Uterus (tissue), 2 donors: Measurements from ENCODE around the gene HNRNPU.

Experiments used
- POLR2A ChIP-seq, 2 donors: fragments of 450-650 bp; IDR thresholded peaks; one replicate each; pipeline ENCODE4 v1.6.1; 2016; ENCODE audit warnings: antibody characterized with exemption in 2 of 2, mild to moderate bottlenecking in 1 of 2, moderate library complexity in 1 of 2
- TF ChIP-seq, protein P1 (sequence below), 4 experiments: fragments of 200-600 bp in 2 of 4; fragments of 450-650 bp in 2 of 4; sonication (generic) in 2 of 4; IDR thresholded peaks; one replicate each; pipeline ENCODE4 v1.5.1; 2016 to 2019; ENCODE audit warnings: antibody characterized with exemption in 4 of 4, mild to moderate bottlenecking in 2 of 4, moderate library complexity in 1 of 4

DNA sequence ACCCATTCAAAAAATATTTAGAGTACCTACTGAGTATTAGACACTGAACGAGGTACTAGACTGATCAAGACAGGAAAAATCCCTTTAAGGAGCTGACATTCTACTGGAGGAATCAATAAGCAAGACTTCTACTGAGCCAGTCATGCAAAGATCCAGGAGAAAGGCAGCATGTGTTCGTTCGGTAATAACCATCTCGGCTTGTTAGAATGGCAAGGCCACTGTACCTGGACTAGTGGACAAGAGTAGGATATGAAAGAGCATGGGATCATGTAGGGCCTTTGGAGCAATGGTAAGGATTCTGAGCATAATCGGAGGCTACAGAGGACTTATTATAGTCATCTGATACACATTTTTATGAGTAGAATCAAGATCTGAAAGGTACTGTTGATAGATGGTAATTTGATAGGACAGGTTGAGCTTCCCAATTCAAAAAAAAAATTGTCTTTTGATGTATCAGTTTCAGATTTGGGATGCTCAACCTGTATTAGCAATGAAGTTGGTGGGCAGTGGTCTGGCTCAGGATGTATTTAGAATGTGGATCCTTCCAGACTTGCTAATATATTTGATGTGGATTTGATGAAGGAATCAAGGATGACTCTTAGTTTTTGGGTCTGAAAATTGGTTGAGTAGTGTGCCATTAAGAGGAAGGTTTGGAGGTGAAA is 26.6 kb downstream of the HNRNPU start:
- TF ChIP-seq POLR2A (IDR thresholded peaks at IDR 0.05), result no peak
- TF ChIP-seq, protein P1, sequence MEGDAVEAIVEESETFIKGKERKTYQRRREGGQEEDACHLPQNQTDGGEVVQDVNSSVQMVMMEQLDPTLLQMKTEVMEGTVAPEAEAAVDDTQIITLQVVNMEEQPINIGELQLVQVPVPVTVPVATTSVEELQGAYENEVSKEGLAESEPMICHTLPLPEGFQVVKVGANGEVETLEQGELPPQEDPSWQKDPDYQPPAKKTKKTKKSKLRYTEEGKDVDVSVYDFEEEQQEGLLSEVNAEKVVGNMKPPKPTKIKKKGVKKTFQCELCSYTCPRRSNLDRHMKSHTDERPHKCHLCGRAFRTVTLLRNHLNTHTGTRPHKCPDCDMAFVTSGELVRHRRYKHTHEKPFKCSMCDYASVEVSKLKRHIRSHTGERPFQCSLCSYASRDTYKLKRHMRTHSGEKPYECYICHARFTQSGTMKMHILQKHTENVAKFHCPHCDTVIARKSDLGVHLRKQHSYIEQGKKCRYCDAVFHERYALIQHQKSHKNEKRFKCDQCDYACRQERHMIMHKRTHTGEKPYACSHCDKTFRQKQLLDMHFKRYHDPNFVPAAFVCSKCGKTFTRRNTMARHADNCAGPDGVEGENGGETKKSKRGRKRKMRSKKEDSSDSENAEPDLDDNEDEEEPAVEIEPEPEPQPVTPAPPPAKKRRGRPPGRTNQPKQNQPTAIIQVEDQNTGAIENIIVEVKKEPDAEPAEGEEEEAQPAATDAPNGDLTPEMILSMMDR (IDR thresholded peaks at IDR 0.05), result no peak
